ENCODE measurements around the gene GMIP.

Gene GMIP

GRCh38 chr19:19636573-19637185 is 6.8 kb downstream of the GMIP start:
- no peak for DNase-seq (ENCODE audit: low read depth, low spot score)

GRCh38 chr19:19635313-19635702 is 8.1 kb downstream of the GMIP start:
- DNase-seq (ENCODE audit: low read depth, low spot score), result no peak

- DNase-seq (ENCODE audit: low read depth, low spot score), result no peak
Measured at GRCh38 chr19:19634516-19635312, 8.7 kb downstream of the GMIP start.

GRCh38 chr19:19633711-19634515 is 9.5 kb downstream of the GMIP start:
- no peak for DNase-seq (ENCODE audit: low read depth, low spot score)

- DNase-seq (ENCODE audit: low read depth, low spot score), result no peak
Measured at GRCh38 chr19:19632661-19633060, 10.8 kb downstream of the GMIP start.

GRCh38 chr19:19631346-19631745 is 12.1 kb downstream of the GMIP start:
- no peak for DNase-seq (ENCODE audit: low read depth, low spot score)

- no peak for DNase-seq (ENCODE audit: low read depth, low spot score)
Measured at GRCh38 chr19:19630426-19630825, 13.0 kb downstream of the GMIP start.

- no peak for DNase-seq (ENCODE audit: low read depth, low spot score)
Measured at GRCh38 chr19:19630062-19630414, 13.4 kb downstream of the GMIP start.

- no peak for DNase-seq (ENCODE audit: low read depth, low spot score)
Measured at GRCh38 chr19:19628501-19629134, 14.8 kb downstream of the GMIP start.

- peak; percentile 40 for DNase-seq (ENCODE audit: low read depth, low spot score)
Measured at GRCh38 chr19:19627621-19628500, 15.6 kb downstream of the GMIP start, which contains the start of gene LPAR2. TSS of gene LPAR2 (minus strand) at chr19:19628220. CDS start at chr19:19627275, 945 bp downstream.

GRCh38 chr19:19626516-19627472 is 16.7 kb downstream of the GMIP start:
- DNase-seq (ENCODE audit: low read depth, low spot score), result no peak

- DNase-seq (ENCODE audit: low read depth, low spot score), result no peak
Measured at GRCh38 chr19:19624032-19624570, 19.4 kb downstream of the GMIP start.

GRCh38 chr19:19623383-19623782 is 20.1 kb downstream of the GMIP start:
- no peak for DNase-seq (ENCODE audit: low read depth, low spot score)

GRCh38 chr19:19619849-19620210 is 23.6 kb downstream of the GMIP start:
- DNase-seq (ENCODE audit: low read depth, low spot score), result no peak

GRCh38 chr19:19619181-19619848 is 24.1 kb downstream of the GMIP start:
- no peak for DNase-seq (ENCODE audit: low read depth, low spot score)

- peak; percentile 99 for DNase-seq (ENCODE audit: low read depth, low spot score)
Measured at GRCh38 chr19:19618219-19619051, 25.0 kb downstream of the GMIP start, which contains the start of gene PBX4. TSS of gene PBX4 (minus strand) at chr19:19618687. CDS start at chr19:19618629, 58 bp downstream.

- DNase-seq (ENCODE audit: low read depth, low spot score), result no peak
Measured at GRCh38 chr19:19615086-19615485, 28.4 kb downstream of the GMIP start.

GRCh38 chr19:19613506-19613905 is 30.0 kb downstream of the GMIP start:
- DNase-seq (ENCODE audit: low read depth, low spot score), result no peak
